ENCODE measurements around the gene IGSF8. TPM values are rescaled to one million over a fixed set of nuclear protein-coding genes. Genes with fewer than 3 reads are reported as not detected.

IGSF8 gene
- total and polyA plus RNA-seq, 8 donors = 27.5 to 38.3 (median 31.7) TPM

GRCh38 chr1:160083968-160084770 is 14.2 kb downstream of the IGSF8 start:
- intact Hi-C loops (cut with DNase I) = no loop called here
- H3K36me3 ChIP-seq = peaks cover 0 to under 1% of the 10 kb centered on the region in 2 donors
- DNase-seq (peak in 3 of 4 donors; percentile 69 to 89 (median 76)), ATAC-seq (peak; percentile 93)
- no peak overlapping the region for H3K4me3 ChIP-seq
- H3K4me1 ChIP-seq = peaks cover 5 to 8% of the 10 kb centered on the region in 2 donors
- TF ChIP-seq CTCF (IDR thresholded peaks at IDR 0.05) = peak; percentile 57 to 63
- H3K27ac ChIP-seq = no peak overlapping the region
- no peaks in the 10 kb centered on the region for H3K9me3 ChIP-seq
- peaks cover 40 to 55% of the 10 kb centered on the region in 2 donors for H3K27me3 ChIP-seq

GRCh38 chr1:160082926-160083325 is 15.5 kb downstream of the IGSF8 start:
- peaks cover 5 to 8% of the 10 kb centered on the region in 2 donors for H3K4me1 ChIP-seq
- no peak overlapping the region for H3K4me3 ChIP-seq
- no peak for TF ChIP-seq CTCF (IDR thresholded peaks at IDR 0.05)
- no peak for ATAC-seq
- no peaks in the 10 kb centered on the region for H3K9me3 ChIP-seq
- H3K36me3 ChIP-seq = no peaks in the 10 kb centered on the region
- no peak overlapping the region for H3K27ac ChIP-seq
- DNase-seq = no peak
- H3K27me3 ChIP-seq = peaks cover 42 to 67% of the 10 kb centered on the region in 2 donors
- intact Hi-C loops (cut with DNase I) = no loop called here

- peaks cover 42 to 72% of the 10 kb centered on the region in 2 donors for H3K27me3 ChIP-seq
- H3K4me1 ChIP-seq = peaks cover 5 to 8% of the 10 kb centered on the region in 2 donors
- ATAC-seq (no peak), DNase-seq (no peak)
- no peak overlapping the region for H3K4me3 ChIP-seq
- no peak overlapping the region for H3K27ac ChIP-seq
- intact Hi-C loops (cut with DNase I) = no loop called here
- H3K9me3 ChIP-seq = no peaks in the 10 kb centered on the region
- no peaks in the 10 kb centered on the region for H3K36me3 ChIP-seq
- TF ChIP-seq CTCF (IDR thresholded peaks at IDR 0.05) = no peak
These were observed 15.9 kb downstream of the IGSF8 start for GRCh38 chr1:160082487-160082886.

GRCh38 chr1:160081261-160081936 is 17.0 kb downstream of the IGSF8 start, which contains the start of gene KCNJ9:
TSS of gene KCNJ9 (plus strand) at chr1:160081538. CDS start at chr1:160084031, 2,493 bp downstream.
- H3K27me3 ChIP-seq = peaks cover 42 to 81% of the 10 kb centered on the region in 2 donors

More at GRCh38 chr1:160081261-160081936, 17.0 kb downstream of the IGSF8 start, which contains the start of gene KCNJ9:
- no peaks in the 10 kb centered on the region for H3K9me3 ChIP-seq
- TF ChIP-seq CTCF (IDR thresholded peaks at IDR 0.05) = no peak
- no peaks in the 10 kb centered on the region for H3K36me3 ChIP-seq
- intact Hi-C loops (cut with DNase I) = no loop called here
- peaks cover 5 to 8% of the 10 kb centered on the region in 2 donors for H3K4me1 ChIP-seq
- no peak within 1 kb of the TSS for H3K4me3 ChIP-seq
- DNase-seq (no peak), ATAC-seq (no peak)
- no peak within 1 kb of the TSS for H3K27ac ChIP-seq

Measured in left lung (tissue), 10 donors.